Esophagus (tissue), 2 donors: ENCODE results near the gene AUH. TPM values are rescaled to one million over a fixed set of nuclear protein-coding genes. Genes with fewer than 3 reads are reported as not detected.

Experiments used
- H3K27ac ChIP-seq, 2 donors: one replicate each; pipeline ENCODE4 v1.5.1; 2013; ENCODE audit warnings: low read depth in 2 of 2, mild to moderate bottlenecking in 2 of 2, inconsistent platforms in 1 of 2, low read length in 1 of 2, moderate library complexity in 1 of 2
- H3K27me3 ChIP-seq, 2 donors: one replicate each; pipeline ENCODE4 v1.6.1; 2013; ENCODE audit warnings: low read length in 2 of 2, control low read depth in 1 of 2, mild to moderate bottlenecking in 1 of 2; ENCODE audit not compliant: insufficient read depth in 2 of 2, control insufficient read depth in 1 of 2
- H3K36me3 ChIP-seq, 2 donors: one replicate each; pipeline ENCODE4 v1.6.1; 2013; ENCODE audit warnings: low read length in 1 of 2; ENCODE audit not compliant: control insufficient read depth in 2 of 2, insufficient read depth in 2 of 2
- H3K4me1 ChIP-seq, 2 donors: one replicate each; pipeline ENCODE4 v1.6.1; 2013; ENCODE audit warnings: low read length in 1 of 2; ENCODE audit not compliant: control insufficient read depth in 2 of 2, insufficient read depth in 2 of 2
- H3K4me3 ChIP-seq, 2 donors: one replicate each; pipeline ENCODE4 v1.5.1; 2013; ENCODE audit warnings: low read length in 2 of 2, mild to moderate bottlenecking in 2 of 2, low read depth in 1 of 2, moderate library complexity in 1 of 2
- H3K9me3 ChIP-seq, 2 donors: one replicate each; pipeline ENCODE4 v1.6.1; 2013; ENCODE audit warnings: mild to moderate bottlenecking in 2 of 2, low read depth in 1 of 2, low read length in 1 of 2, moderate library complexity in 1 of 2; ENCODE audit not compliant: control insufficient read depth in 2 of 2, insufficient read depth in 1 of 2
- WGBS, 2 donors: extraction: QIAGEN DNeasy Blood & Tissue Kit; methylation state at CpG; one replicate each; pipeline ENCODE4 v1.1.7; 2013; 5-methylcytosine and 5-hydroxymethylcytosine counted together
- polyA plus RNA-seq, 2 donors: library from polyadenylated mRNA; stranded (reverse); fragments of 200-250 nt; gene quantifications; one replicate each; pipeline ENCODE4 v1.2.3, GENCODE V29; 2013
- donor health status: healthy with polysubstance abuse.
- donor health status: Bipolar disorder and iron deficiency.

Gene AUH
- polyA plus RNA-seq, 2 donors = 7.2 to 11.5 TPM

- Histone ChIP-seq H3K27ac (peak overlapping the region; percentile 40 to 74), H3K4me3 (no peak overlapping the region), H3K9me3 (no peaks in the 10 kb centered on the region), H3K4me1 (peaks cover 7 to 26% of the 10 kb centered on the region in 2 donors), H3K36me3 (no peaks in the 10 kb centered on the region), H3K27me3 (no peaks in the 10 kb centered on the region)
- 63 to 65% methylated on average over 12 of the region's 12 CpGs for WGBS, 2 donors
Measured at GRCh38 chr9:91182429-91183225, 179.1 kb downstream of the AUH start.

- H3K27me3 ChIP-seq = no peaks in the 10 kb centered on the region
- H3K4me3 ChIP-seq = no peak overlapping the region
- peaks cover 9 to 24% of the 10 kb centered on the region in 2 donors for H3K4me1 ChIP-seq
- no peaks in the 10 kb centered on the region for H3K9me3 ChIP-seq
- WGBS, 2 donors = 81 to 87% methylated on average over 8 of the region's 8 CpGs
- no peaks in the 10 kb centered on the region for H3K36me3 ChIP-seq
- no peak overlapping the region for H3K27ac ChIP-seq
Measured at GRCh38 chr9:91181541-91181940, 180.2 kb downstream of the AUH start.

GRCh38 chr9:91180930-91181268, 180.8 kb downstream of the AUH start:
- Histone ChIP-seq H3K9me3 (no peaks in the 10 kb centered on the region), H3K27me3 (no peaks in the 10 kb centered on the region), H3K36me3 (no peaks in the 10 kb centered on the region), H3K27ac (no peak overlapping the region), H3K4me3 (no peak overlapping the region), H3K4me1 (peaks cover 9 to 24% of the 10 kb centered on the region in 2 donors)
- WGBS, 2 donors = 94 to 100% methylated on average over 3 of the region's 3 CpGs

DNA sequence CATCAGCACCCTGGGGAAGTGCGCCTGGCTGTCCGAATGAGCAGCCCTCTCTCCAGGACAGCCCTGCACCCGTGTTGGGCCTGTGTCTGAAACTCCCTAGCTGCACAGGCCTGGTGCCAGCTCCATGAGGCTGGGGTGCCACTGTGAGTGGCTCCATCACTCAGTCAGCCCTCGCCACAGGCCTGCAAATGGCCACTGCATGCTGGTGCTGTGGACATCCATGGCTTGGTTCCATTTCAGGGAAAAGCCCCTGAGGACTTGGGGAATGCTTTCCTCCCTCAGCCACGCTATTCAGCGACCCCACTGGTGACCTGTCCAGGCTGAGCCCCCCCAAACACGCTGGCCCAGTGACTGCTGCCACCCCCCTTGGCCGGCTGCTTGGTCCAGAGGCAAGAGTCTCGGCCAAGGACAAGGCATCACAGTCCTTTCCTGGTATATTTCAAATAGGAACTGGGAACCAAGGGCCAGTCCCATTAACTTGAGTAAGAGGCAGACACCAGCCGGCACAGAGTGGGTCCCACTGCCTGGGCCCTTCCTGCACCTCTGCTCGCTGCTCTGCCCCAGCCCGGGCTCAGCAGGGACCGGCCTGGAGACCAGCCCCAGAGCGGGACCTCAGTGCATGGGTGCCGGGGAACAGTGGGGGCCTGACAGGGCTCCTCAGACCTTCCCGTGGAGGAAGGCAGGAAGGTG, 181.3 kb downstream of the AUH start:
- 94 to 96% methylated on average over 16 of the region's 16 CpGs for WGBS, 2 donors
- peaks cover 9 to 24% of the 10 kb centered on the region in 2 donors for H3K4me1 ChIP-seq

GRCh38 chr9:91179237-91180138, 182.2 kb downstream of the AUH start:
- 88 to 92% methylated on average over 23 of the region's 23 CpGs for WGBS, 2 donors
- H3K27ac ChIP-seq = no peak overlapping the region
- no peaks in the 10 kb centered on the region for H3K36me3 ChIP-seq
- H3K4me3 ChIP-seq = no peak overlapping the region
- H3K9me3 ChIP-seq = no peaks in the 10 kb centered on the region
- peaks cover 9 to 24% of the 10 kb centered on the region in 2 donors for H3K4me1 ChIP-seq
- H3K27me3 ChIP-seq = no peaks in the 10 kb centered on the region

More for the DNA sequence above, 181.3 kb downstream of the AUH start:
- no peak overlapping the region for H3K4me3 ChIP-seq
- H3K36me3 ChIP-seq = no peaks in the 10 kb centered on the region
- H3K27ac ChIP-seq = no peak overlapping the region
- H3K27me3 ChIP-seq = no peaks in the 10 kb centered on the region
- no peaks in the 10 kb centered on the region for H3K9me3 ChIP-seq

- Histone ChIP-seq H3K36me3 (no peaks in the 10 kb centered on the region), H3K4me1 (peaks cover 9 to 24% of the 10 kb centered on the region in 2 donors), H3K9me3 (no peaks in the 10 kb centered on the region), H3K4me3 (no peak overlapping the region), H3K27ac (peak overlapping the region; percentile 76 to 85), H3K27me3 (no peaks in the 10 kb centered on the region)
- WGBS, 2 donors = 72 to 79% methylated on average over 15 of the region's 15 CpGs
Measured at GRCh38 chr9:91178281-91179236, 183.2 kb downstream of the AUH start.

GRCh38 chr9:91177661-91178280, 183.9 kb downstream of the AUH start:
- WGBS, 2 donors = 39 to 44% methylated on average over 15 of the region's 15 CpGs
- H3K9me3 ChIP-seq = no peaks in the 10 kb centered on the region
- H3K4me3 ChIP-seq = no peak overlapping the region
- H3K27ac ChIP-seq = peak overlapping the region; percentile 76 to 85
- H3K36me3 ChIP-seq = no peaks in the 10 kb centered on the region
- H3K27me3 ChIP-seq = no peaks in the 10 kb centered on the region
- H3K4me1 ChIP-seq = peaks cover 9 to 24% of the 10 kb centered on the region in 2 donors

DNA sequence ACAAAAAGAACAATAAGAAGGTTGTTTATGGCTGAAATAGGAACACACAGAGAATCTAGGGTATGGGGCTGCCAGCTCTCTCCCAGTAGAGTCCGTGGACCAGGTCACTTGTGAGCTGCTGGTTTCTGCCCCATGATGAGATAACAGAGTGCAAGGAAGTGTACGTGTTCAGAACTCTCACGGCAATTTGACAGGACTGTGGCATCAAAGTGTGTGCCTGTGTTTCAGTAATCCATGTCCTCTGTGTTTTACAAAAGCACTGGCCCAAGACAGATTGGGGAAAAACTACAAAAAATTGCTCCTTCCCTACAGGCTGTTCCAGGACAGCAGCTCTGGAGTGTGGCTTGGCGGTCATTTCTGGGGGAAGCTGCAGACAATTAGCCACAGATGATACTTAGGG, 184.6 kb downstream of the AUH start:
- Histone ChIP-seq H3K4me3 (no peak overlapping the region), H3K4me1 (peaks cover 9 to 24% of the 10 kb centered on the region in 2 donors), H3K9me3 (no peaks in the 10 kb centered on the region), H3K27ac (peak overlapping the region; percentile 76 to 85), H3K36me3 (no peaks in the 10 kb centered on the region), H3K27me3 (no peaks in the 10 kb centered on the region)
- 82 to 89% methylated on average over 4 of the region's 4 CpGs for WGBS, 2 donors
